ENCODE results near the gene BAG1.

Gene BAG1

GRCh38 chr9:33220681-33221567 is 43.6 kb downstream of the BAG1 start:
- Histone ChIP-seq H3K9ac (ENCODE audit: low read length) (no peak overlapping the region), H2BK12ac (ENCODE audit: low read length in 2 of 2) (no peak overlapping the region), H2BK120ac (ENCODE audit: low read depth, low read length) (no peak overlapping the region), H3K27me3 (ENCODE audit: control insufficient read depth in 1 of 2, insufficient read depth in 1 of 2, low read length in 2 of 2) (peaks cover 11 to 35% of the 10 kb centered on the region in 2 experiments), H3K14ac (ENCODE audit: low read length in 2 of 2) (no peak overlapping the region), H4K91ac (ENCODE audit: low read length) (peak overlapping the region; percentile 58), H3K4me1 (ENCODE audit: control insufficient read depth, insufficient read depth, low read depth, low read length) (no peaks in the 10 kb centered on the region), H3K9me3 (ENCODE audit: control insufficient read depth, low read length) (no peaks in the 10 kb centered on the region), H3K79me1 (replicated peaks; ENCODE audit: low read length, poor library complexity, severe bottlenecking) (no peaks in the 10 kb centered on the region), H3K18ac (ENCODE audit: low read depth in 1 of 2, low read length in 2 of 2) (no peak overlapping the region), H4K8ac (ENCODE audit: low read length) (no peak overlapping the region), H2AFZ (ENCODE audit: low read depth, low read length) (no peak overlapping the region), H3K23ac (ENCODE audit: low read length in 2 of 2) (no peak overlapping the region), H3K27ac (ENCODE audit: low read length, poor library complexity, severe bottlenecking) (no peak overlapping the region), H3K4me2 (ENCODE audit: low read length, poor library complexity, severe bottlenecking) (no peak overlapping the region), H2BK15ac (ENCODE audit: low read depth, poor library complexity, severe bottlenecking) (no peak overlapping the region), H3K4me3 (ENCODE audit: insufficient read depth in 1 of 2, low read depth in 1 of 2, low read length in 2 of 2) (no peak overlapping the region), H3K4ac (ENCODE audit: low read depth in 1 of 2, low read length in 2 of 2) (no peak overlapping the region), H3K36me3 (ENCODE audit: control insufficient read depth in 1 of 2, insufficient read depth in 2 of 2, low read depth in 1 of 2, low read length in 2 of 2) (no peaks in the 10 kb centered on the region), H2AK5ac (ENCODE audit: low read length, severe bottlenecking) (no peak overlapping the region), H2BK5ac (ENCODE audit: low read depth, low read length, poor library complexity, severe bottlenecking) (no peak overlapping the region)
- 85% methylated on average over 14 of the region's 14 CpGs for WGBS
- DNase-seq: no peak

DNA sequence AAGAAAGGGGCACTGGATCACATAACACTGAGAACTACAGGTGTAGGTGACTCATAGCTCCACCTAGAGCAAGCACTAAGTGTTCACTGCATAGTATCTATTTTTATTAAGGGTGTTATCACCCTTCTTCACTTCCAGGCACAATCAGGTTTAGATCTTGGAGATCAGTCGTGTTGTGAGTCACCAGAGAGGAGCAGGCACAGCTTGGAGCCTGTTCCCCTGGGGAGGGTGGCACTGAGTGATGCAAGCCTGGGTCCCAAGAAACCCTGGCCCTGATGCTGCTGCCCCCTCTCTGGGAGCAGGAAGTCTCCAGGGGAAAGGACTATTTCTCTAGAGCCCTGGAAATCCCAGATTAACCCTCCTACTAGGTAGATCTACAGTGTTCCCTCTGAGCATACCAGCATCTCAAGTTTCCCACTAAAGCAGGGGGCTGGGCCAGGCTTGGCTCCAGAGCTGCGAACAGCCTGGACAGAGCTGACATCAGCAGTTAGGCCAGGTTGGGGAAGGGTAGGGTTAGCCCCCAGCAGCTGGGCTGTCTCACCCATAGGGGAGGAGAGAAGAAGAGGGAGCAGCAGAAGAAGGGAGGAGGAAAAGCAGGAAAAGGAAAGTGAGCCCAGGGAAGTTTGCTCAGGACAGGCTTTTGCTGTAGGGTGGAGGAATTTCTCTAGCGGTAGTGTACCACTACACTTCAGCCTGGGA is 52.7 kb downstream of the BAG1 start:
- H2BK12ac ChIP-seq (ENCODE audit: low read length in 2 of 2): peak overlapping the region in 1 of 2 experiments; percentile 10
- H4K91ac ChIP-seq (ENCODE audit: low read length): no peak overlapping the region
- H2AFZ ChIP-seq (ENCODE audit: low read depth, low read length): no peak overlapping the region
- H2AK5ac ChIP-seq (ENCODE audit: low read length, severe bottlenecking): no peak overlapping the region
- H3K9ac ChIP-seq (ENCODE audit: low read length): no peak overlapping the region
- H3K4me2 ChIP-seq (ENCODE audit: low read length, poor library complexity, severe bottlenecking): no peak overlapping the region
- H3K79me1 ChIP-seq (replicated peaks; ENCODE audit: low read length, poor library complexity, severe bottlenecking): no peaks in the 10 kb centered on the region
- no peaks in the 10 kb centered on the region for H3K36me3 ChIP-seq (ENCODE audit: control insufficient read depth in 1 of 2, insufficient read depth in 2 of 2, low read depth in 1 of 2, low read length in 2 of 2)
- WGBS: 43% methylated on average over 3 of the region's 3 CpGs
- H3K27ac ChIP-seq (ENCODE audit: low read length, poor library complexity, severe bottlenecking): no peak overlapping the region
- H3K14ac ChIP-seq (ENCODE audit: low read length in 2 of 2): no peak overlapping the region
- H2BK120ac ChIP-seq (ENCODE audit: low read depth, low read length): no peak overlapping the region
- no peak overlapping the region for H3K23ac ChIP-seq (ENCODE audit: low read length in 2 of 2)
- no peak for DNase-seq
- H3K4me1 ChIP-seq (ENCODE audit: control insufficient read depth, insufficient read depth, low read depth, low read length): peaks cover 5% of the 10 kb centered on the region
- no peak overlapping the region for H4K8ac ChIP-seq (ENCODE audit: low read length)
- no peak overlapping the region for H3K4me3 ChIP-seq (ENCODE audit: insufficient read depth in 1 of 2, low read depth in 1 of 2, low read length in 2 of 2)
- H3K9me3 ChIP-seq (ENCODE audit: control insufficient read depth, low read length): no peaks in the 10 kb centered on the region
- no peak overlapping the region for H2BK5ac ChIP-seq (ENCODE audit: low read depth, low read length, poor library complexity, severe bottlenecking)
- H2BK15ac ChIP-seq (ENCODE audit: low read depth, poor library complexity, severe bottlenecking): no peak overlapping the region
- no peak overlapping the region for H3K4ac ChIP-seq (ENCODE audit: low read depth in 1 of 2, low read length in 2 of 2)
- no peak overlapping the region for H3K18ac ChIP-seq (ENCODE audit: low read depth in 1 of 2, low read length in 2 of 2)
- H3K27me3 ChIP-seq (ENCODE audit: control insufficient read depth in 1 of 2, insufficient read depth in 1 of 2, low read length in 2 of 2): peaks cover 11 to 25% of the 10 kb centered on the region in 2 experiments

DNA sequence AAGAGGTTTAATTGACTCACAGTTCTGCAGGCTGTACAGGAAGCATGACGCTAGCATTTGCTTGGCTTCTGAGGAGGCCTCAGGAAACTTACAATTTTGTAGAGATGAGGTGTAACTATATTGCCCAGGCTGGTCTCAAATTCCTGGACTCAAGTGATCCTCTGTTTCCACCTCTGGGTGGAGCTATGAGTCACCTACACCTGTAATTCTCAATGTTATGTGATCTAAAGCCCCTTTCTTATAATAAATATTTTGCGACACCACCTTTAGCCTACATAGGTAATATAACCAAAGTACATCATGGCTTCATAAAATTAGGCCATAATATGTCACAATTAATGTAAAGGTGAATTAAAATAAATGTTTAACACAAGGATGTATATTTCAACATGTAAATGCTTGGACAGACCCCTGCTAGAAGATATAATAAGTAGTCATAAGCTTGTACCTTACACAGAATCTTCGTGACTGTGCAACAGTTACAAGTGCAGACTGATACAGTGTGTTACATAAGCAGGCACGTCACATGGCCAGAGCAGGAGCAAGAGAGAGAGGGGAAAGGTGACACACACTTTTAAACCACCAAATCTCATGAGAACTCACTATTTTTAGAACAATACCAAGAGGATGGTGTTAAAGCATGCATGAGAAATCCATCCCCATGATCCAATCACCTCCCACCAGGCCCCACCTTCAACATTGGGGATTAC is 54.3 kb downstream of the BAG1 start:
- Histone ChIP-seq H4K8ac (ENCODE audit: low read length) (no peak overlapping the region), H3K4me1 (ENCODE audit: control insufficient read depth, insufficient read depth, low read depth, low read length) (peaks cover 5% of the 10 kb centered on the region), H2BK5ac (ENCODE audit: low read depth, low read length, poor library complexity, severe bottlenecking) (no peak overlapping the region), H3K4me3 (ENCODE audit: insufficient read depth in 1 of 2, low read depth in 1 of 2, low read length in 2 of 2) (no peak overlapping the region), H3K9ac (ENCODE audit: low read length) (no peak overlapping the region), H2AK5ac (ENCODE audit: low read length, severe bottlenecking) (no peak overlapping the region), H3K14ac (ENCODE audit: low read length in 2 of 2) (no peak overlapping the region), H2BK12ac (ENCODE audit: low read length in 2 of 2) (no peak overlapping the region), H2BK120ac (ENCODE audit: low read depth, low read length) (no peak overlapping the region), H3K36me3 (ENCODE audit: control insufficient read depth in 1 of 2, insufficient read depth in 2 of 2, low read depth in 1 of 2, low read length in 2 of 2) (no peaks in the 10 kb centered on the region), H2BK15ac (ENCODE audit: low read depth, poor library complexity, severe bottlenecking) (no peak overlapping the region), H3K4me2 (ENCODE audit: low read length, poor library complexity, severe bottlenecking) (no peak overlapping the region), H3K9me3 (ENCODE audit: control insufficient read depth, low read length) (no peaks in the 10 kb centered on the region), H3K4ac (ENCODE audit: low read depth in 1 of 2, low read length in 2 of 2) (no peak overlapping the region), H3K79me1 (replicated peaks; ENCODE audit: low read length, poor library complexity, severe bottlenecking) (no peaks in the 10 kb centered on the region), H2AFZ (ENCODE audit: low read depth, low read length) (no peak overlapping the region), H3K27ac (ENCODE audit: low read length, poor library complexity, severe bottlenecking) (no peak overlapping the region), H3K23ac (ENCODE audit: low read length in 2 of 2) (no peak overlapping the region), H4K91ac (ENCODE audit: low read length) (no peak overlapping the region), H3K27me3 (ENCODE audit: control insufficient read depth in 1 of 2, insufficient read depth in 1 of 2, low read length in 2 of 2) (peaks cover 3 to 19% of the 10 kb centered on the region in 2 experiments), H3K18ac (ENCODE audit: low read depth in 1 of 2, low read length in 2 of 2) (no peak overlapping the region)
- 70% methylated on average over 2 of the region's 4 CpGs for WGBS
- DNase-seq: no peak

DNA sequence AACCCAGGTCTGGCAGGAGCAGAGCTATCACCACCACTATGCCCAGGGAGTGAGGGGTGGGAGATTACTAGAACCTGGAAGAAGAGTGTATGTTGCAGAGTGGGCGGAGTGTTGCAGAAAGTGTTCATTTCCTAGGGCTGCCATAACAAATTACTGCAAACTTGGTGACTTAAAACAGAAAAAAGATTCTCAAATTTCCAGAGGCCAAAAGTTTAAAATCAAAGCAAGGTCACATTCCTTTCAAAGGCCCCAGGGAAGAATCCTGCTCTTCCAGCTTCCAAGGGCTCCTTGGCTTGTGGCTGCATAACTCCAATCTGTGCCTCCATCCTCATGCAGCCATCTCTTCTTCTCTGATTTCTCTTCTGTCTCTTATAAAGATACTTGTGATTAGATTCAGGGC is 55.1 kb downstream of the BAG1 start:
- H3K9ac ChIP-seq (ENCODE audit: low read length): no peak overlapping the region
- H2BK12ac ChIP-seq (ENCODE audit: low read length in 2 of 2): no peak overlapping the region
- H3K79me1 ChIP-seq (replicated peaks; ENCODE audit: low read length, poor library complexity, severe bottlenecking): no peaks in the 10 kb centered on the region
- no peak overlapping the region for H2BK5ac ChIP-seq (ENCODE audit: low read depth, low read length, poor library complexity, severe bottlenecking)
- no peak overlapping the region for H2BK15ac ChIP-seq (ENCODE audit: low read depth, poor library complexity, severe bottlenecking)
- no peaks in the 10 kb centered on the region for H3K36me3 ChIP-seq (ENCODE audit: control insufficient read depth in 1 of 2, insufficient read depth in 2 of 2, low read depth in 1 of 2, low read length in 2 of 2)
- H4K91ac ChIP-seq (ENCODE audit: low read length): no peak overlapping the region
- H3K4me1 ChIP-seq (ENCODE audit: control insufficient read depth, insufficient read depth, low read depth, low read length): peaks cover 5% of the 10 kb centered on the region
- H3K14ac ChIP-seq (ENCODE audit: low read length in 2 of 2): no peak overlapping the region
- H3K23ac ChIP-seq (ENCODE audit: low read length in 2 of 2): no peak overlapping the region
- no peak overlapping the region for H3K4me2 ChIP-seq (ENCODE audit: low read length, poor library complexity, severe bottlenecking)
- no peak overlapping the region for H2BK120ac ChIP-seq (ENCODE audit: low read depth, low read length)
- no peak overlapping the region for H4K8ac ChIP-seq (ENCODE audit: low read length)
- no peak overlapping the region for H3K18ac ChIP-seq (ENCODE audit: low read depth in 1 of 2, low read length in 2 of 2)
- peaks cover 3 to 18% of the 10 kb centered on the region in 2 experiments for H3K27me3 ChIP-seq (ENCODE audit: control insufficient read depth in 1 of 2, insufficient read depth in 1 of 2, low read length in 2 of 2)
- H2AFZ ChIP-seq (ENCODE audit: low read depth, low read length): no peak overlapping the region
- no peak overlapping the region for H3K4me3 ChIP-seq (ENCODE audit: insufficient read depth in 1 of 2, low read depth in 1 of 2, low read length in 2 of 2)
- no CpG with 5 or more reads among the region's 1 CpG for WGBS
- DNase-seq: no peak
- H3K27ac ChIP-seq (ENCODE audit: low read length, poor library complexity, severe bottlenecking): no peak overlapping the region
- no peak overlapping the region for H3K4ac ChIP-seq (ENCODE audit: low read depth in 1 of 2, low read length in 2 of 2)
- no peak overlapping the region for H2AK5ac ChIP-seq (ENCODE audit: low read length, severe bottlenecking)
- H3K9me3 ChIP-seq (ENCODE audit: control insufficient read depth, low read length): no peaks in the 10 kb centered on the region
